Activated naive CD4-positive, alpha-beta T cell treated with anti-CD3 and anti-CD28 coated beads, Interleukin-2, amount 10 ng/mL, durations not matched to agents 7 days and 5 days (primary cell): ENCODE measurements around the gene HELB.

Experiments
- CTCF ChIA-PET: fragments of 350-600 bp; sonication (Branson Sonifier 250); formaldehyde crosslinking; loops from one replicate; lab custom pipeline; 2021; ENCODE audit warnings: antibody characterized with exemption; lab: Charles Lee
- DNase-seq: peaks from one replicate; pipeline ENCODE4 v3.0.0-alpha.2; 2020
- H3K27ac Mint-ChIP-seq: one replicate; pipeline ENCODE4 v1.8.0; 2021; ENCODE audit warnings: mild to moderate bottlenecking, moderate library complexity, mixed read lengths
- H3K27me3 Mint-ChIP-seq: one replicate; pipeline ENCODE4 v1.8.0; 2021; ENCODE audit warnings: mild to moderate bottlenecking, mixed read lengths
- H3K36me3 Mint-ChIP-seq: one replicate; pipeline ENCODE4 v1.8.0; 2021; ENCODE audit warnings: mixed read lengths
- H3K4me1 Mint-ChIP-seq: one replicate; pipeline ENCODE4 v1.8.0; 2021; ENCODE audit warnings: mixed read lengths
- H3K4me3 Mint-ChIP-seq: one replicate; pipeline ENCODE4 v1.8.0; 2021; ENCODE audit warnings: mild to moderate bottlenecking, moderate library complexity, mixed read lengths
- H3K9me3 Mint-ChIP-seq: one replicate; pipeline ENCODE4 v1.8.0; 2021; ENCODE audit warnings: mixed read lengths

HELB gene

DNA sequence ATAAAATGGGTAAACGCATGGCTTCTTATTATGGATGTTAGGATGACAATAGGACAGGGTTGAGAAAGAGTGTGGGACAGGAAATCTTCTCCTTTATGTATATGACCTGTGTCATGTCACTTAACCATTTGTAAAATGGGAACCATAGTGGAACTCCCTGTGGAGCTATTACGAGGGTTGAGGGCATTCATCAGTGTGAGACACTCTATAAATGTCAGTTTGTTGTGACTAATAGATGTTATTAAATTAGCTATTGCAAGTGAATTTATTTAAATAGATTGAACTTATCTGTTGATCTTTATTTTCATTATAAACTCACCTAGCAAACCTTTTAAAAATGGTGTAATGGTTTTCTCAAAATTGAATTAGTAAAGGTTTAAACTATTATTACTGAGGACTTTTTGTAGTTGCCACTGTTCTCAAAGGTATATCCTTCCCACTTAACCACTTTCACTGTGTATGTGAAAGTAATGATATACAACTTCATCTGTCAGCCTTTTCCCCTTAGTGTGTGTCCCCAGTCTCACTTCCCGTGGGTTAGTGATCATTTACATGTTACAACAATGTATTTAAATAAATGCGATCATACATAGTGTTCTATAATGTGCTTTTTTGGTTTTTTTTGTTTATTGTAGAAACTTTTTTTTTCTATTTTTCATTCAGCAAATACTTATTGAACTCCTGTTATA, 17.1 kb downstream of the HELB start:
- H3K27ac Mint-ChIP-seq = no peak overlapping the region

DNA sequence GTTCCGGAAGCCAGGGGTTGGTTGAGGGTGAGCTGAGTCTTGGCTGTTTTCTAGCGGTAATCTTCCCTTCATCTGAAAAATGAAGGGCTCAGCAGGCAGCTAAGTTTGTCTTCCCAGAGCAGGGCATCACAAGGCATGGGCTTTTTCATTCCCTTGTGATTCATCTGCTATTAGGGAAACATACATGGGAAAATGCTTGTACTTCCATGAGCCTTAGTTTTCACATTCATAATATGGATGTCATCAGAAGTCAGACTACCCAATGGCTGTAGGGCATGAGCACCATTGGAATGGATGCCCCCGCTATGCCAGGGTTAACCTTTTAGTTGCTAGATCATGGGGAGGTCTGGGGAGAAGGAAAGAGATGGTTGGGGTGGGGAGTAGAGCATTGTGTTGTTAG, 18.7 kb downstream of the HELB start:
- CTCF ChIA-PET = interaction anchor here (0.9 to 1.8 kb wide), 2 partner anchors 19 to 51 kb away, joined by 3 to 5 read pairs; partner anchors contain the start of gene HELB
- peaks cover 61% of the 10 kb centered on the region for H3K36me3 Mint-ChIP-seq
- peaks cover 13% of the 10 kb centered on the region for H3K4me1 Mint-ChIP-seq
- no peak overlapping the region for H3K27ac Mint-ChIP-seq
- no peak overlapping the region for H3K4me3 Mint-ChIP-seq
- DNase-seq = no peak
- no peaks in the 10 kb centered on the region for H3K9me3 Mint-ChIP-seq
- no peaks in the 10 kb centered on the region for H3K27me3 Mint-ChIP-seq

More for the DNA sequence above, 17.1 kb downstream of the HELB start:
- Mint-ChIP-seq H3K9me3 (no peaks in the 10 kb centered on the region), H3K4me1 (peaks cover 15% of the 10 kb centered on the region), H3K36me3 (peaks cover 58% of the 10 kb centered on the region), H3K27me3 (no peaks in the 10 kb centered on the region), H3K4me3 (no peak overlapping the region)
- CTCF ChIA-PET = no interaction called here
- DNase-seq = no peak

GRCh38 chr12:66321435-66321834, 19.1 kb downstream of the HELB start:
- DNase-seq = no peak
- H3K27ac Mint-ChIP-seq = no peak overlapping the region
- peaks cover 62% of the 10 kb centered on the region for H3K36me3 Mint-ChIP-seq
- H3K4me3 Mint-ChIP-seq = no peak overlapping the region
- CTCF ChIA-PET = interaction anchor here (0.6 to 1.8 kb wide), 2 partner anchors 52 to 88 kb away, joined by 3 to 5 read pairs; no protein-coding TSS in a partner anchor
- no peaks in the 10 kb centered on the region for H3K9me3 Mint-ChIP-seq
- no peaks in the 10 kb centered on the region for H3K27me3 Mint-ChIP-seq
- peaks cover 11% of the 10 kb centered on the region for H3K4me1 Mint-ChIP-seq

DNA sequence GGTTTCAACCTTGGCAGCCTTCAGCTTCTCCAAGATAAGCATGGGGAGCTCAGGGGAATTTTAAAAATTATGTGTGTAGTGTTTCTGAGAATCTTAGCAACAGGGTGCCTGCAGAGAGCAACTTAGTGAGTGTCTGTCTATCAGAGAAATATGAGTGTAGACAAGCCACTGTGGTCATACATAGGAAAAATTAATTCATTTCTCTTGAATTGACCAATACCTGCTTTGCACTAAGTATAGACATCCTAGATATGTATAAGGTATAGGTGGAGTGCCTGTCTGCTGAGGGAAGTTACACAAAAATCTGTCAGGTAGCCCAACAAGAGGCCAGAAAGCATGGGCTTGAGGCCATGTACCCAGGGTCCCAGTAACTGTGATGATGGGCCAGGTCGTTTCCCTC, 20.7 kb downstream of the HELB start:
- H3K27ac Mint-ChIP-seq = no peak overlapping the region
- CTCF ChIA-PET = interaction anchor here (1.8 kb wide), 1 partner anchor 53 kb away, joined by 5 read pairs; no protein-coding TSS in a partner anchor

GRCh38 chr12:66329941-66330340, 27.6 kb downstream of the HELB start:
- H3K9me3 Mint-ChIP-seq = no peaks in the 10 kb centered on the region
- DNase-seq = no peak
- H3K27me3 Mint-ChIP-seq = no peaks in the 10 kb centered on the region
- no peaks in the 10 kb centered on the region for H3K4me1 Mint-ChIP-seq
- no peak overlapping the region for H3K4me3 Mint-ChIP-seq
- no peak overlapping the region for H3K27ac Mint-ChIP-seq
- peaks cover 60% of the 10 kb centered on the region for H3K36me3 Mint-ChIP-seq
- CTCF ChIA-PET = no interaction called here

More for the DNA sequence above, 20.7 kb downstream of the HELB start:
- no peaks in the 10 kb centered on the region for H3K9me3 Mint-ChIP-seq
- H3K36me3 Mint-ChIP-seq = peaks cover 64% of the 10 kb centered on the region
- no peak for DNase-seq
- H3K4me3 Mint-ChIP-seq = no peak overlapping the region
- H3K27me3 Mint-ChIP-seq = no peaks in the 10 kb centered on the region
- peaks cover 2% of the 10 kb centered on the region for H3K4me1 Mint-ChIP-seq

DNA sequence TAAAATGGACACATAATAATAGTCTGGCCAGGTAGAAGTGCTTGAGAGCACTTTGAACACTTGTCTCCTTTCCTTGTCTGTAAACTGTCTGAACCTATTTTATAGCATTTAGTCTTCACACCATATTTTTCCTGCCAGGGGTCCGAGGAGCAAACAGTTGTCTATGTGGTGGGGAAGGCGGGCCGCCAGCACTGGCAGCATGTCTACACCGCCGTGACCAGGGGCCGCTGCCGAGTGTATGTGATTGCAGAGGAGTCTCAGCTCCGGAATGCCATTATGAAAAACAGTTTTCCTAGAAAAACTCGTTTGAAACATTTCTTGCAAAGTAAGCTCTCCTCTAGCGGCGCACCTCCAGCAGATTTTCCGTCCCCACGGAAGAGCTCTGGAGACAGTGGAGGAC, 28.7 kb downstream of the HELB start:
- no peaks in the 10 kb centered on the region for H3K4me1 Mint-ChIP-seq
- no peaks in the 10 kb centered on the region for H3K9me3 Mint-ChIP-seq
- H3K4me3 Mint-ChIP-seq = no peak overlapping the region
- no peaks in the 10 kb centered on the region for H3K27me3 Mint-ChIP-seq
- CTCF ChIA-PET = no interaction called here
- H3K27ac Mint-ChIP-seq = no peak overlapping the region
- DNase-seq = no peak
- peaks cover 50% of the 10 kb centered on the region for H3K36me3 Mint-ChIP-seq

DNA sequence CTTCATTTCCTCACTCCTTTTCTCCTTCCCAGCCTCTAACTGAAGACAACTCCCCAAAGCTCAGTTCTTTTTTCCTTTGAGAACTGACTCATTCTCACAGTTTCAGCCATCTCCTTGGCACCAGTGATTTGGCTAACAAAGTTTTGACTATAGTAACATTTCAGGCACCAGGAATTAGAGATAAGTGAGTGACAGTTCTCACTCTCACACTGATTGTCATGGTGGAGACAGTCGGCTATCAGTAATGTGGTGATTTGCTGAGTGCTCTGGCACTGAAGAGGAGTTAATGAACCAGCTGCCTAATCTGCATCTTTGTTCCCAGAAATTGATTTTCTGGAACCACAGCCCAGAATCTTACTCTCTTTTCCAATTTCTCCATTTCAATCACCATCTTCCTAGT, 29.5 kb downstream of the HELB start:
- peaks cover 47% of the 10 kb centered on the region for H3K36me3 Mint-ChIP-seq
- H3K27ac Mint-ChIP-seq = no peak overlapping the region

DNA sequence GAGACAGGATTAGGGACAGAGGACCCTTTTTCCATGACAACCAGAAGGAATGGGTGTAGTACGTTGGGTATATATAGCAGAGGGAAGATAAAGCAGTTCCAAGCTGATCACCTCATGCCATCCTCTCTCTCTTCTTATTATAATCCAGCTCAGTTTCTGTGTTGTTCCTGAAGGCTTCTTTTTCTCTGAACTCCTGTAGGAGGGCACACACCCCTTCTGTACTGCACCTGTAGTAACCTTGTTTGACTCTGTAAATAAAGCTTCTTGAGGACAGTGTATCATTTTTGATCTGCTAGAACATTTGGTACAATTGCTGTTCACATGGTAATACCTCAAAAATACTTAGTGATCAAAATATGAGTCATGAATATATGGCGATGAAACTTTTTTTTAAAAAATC, 33.5 kb downstream of the HELB start:
- H3K4me3 Mint-ChIP-seq = no peak overlapping the region

More for the DNA sequence above, 29.5 kb downstream of the HELB start:
- Mint-ChIP-seq H3K4me3 (no peak overlapping the region), H3K9me3 (no peaks in the 10 kb centered on the region), H3K27me3 (no peaks in the 10 kb centered on the region), H3K4me1 (no peaks in the 10 kb centered on the region)
- DNase-seq = no peak
- CTCF ChIA-PET = no interaction called here

GRCh38 chr12:66337381-66338010, 35.2 kb downstream of the HELB start:
- peaks cover 20% of the 10 kb centered on the region for H3K9me3 Mint-ChIP-seq
- no peaks in the 10 kb centered on the region for H3K27me3 Mint-ChIP-seq
- H3K36me3 Mint-ChIP-seq = peaks cover 47% of the 10 kb centered on the region
- CTCF ChIA-PET = no interaction called here
- H3K4me1 Mint-ChIP-seq = no peaks in the 10 kb centered on the region
- H3K4me3 Mint-ChIP-seq = no peak overlapping the region
- no peak for DNase-seq
- peak overlapping the region; percentile 38 for H3K27ac Mint-ChIP-seq

More for the DNA sequence above, 33.5 kb downstream of the HELB start:
- H3K27ac Mint-ChIP-seq = no peak overlapping the region
- DNase-seq = no peak
- H3K36me3 Mint-ChIP-seq = peaks cover 49% of the 10 kb centered on the region
- no peaks in the 10 kb centered on the region for H3K4me1 Mint-ChIP-seq
- no peaks in the 10 kb centered on the region for H3K27me3 Mint-ChIP-seq
- peaks cover 8% of the 10 kb centered on the region for H3K9me3 Mint-ChIP-seq
- CTCF ChIA-PET = no interaction called here

- no peak for DNase-seq
- Mint-ChIP-seq H3K27me3 (no peaks in the 10 kb centered on the region), H3K27ac (no peak overlapping the region), H3K4me3 (no peak overlapping the region), H3K36me3 (peaks cover 57% of the 10 kb centered on the region), H3K9me3 (peaks cover 26% of the 10 kb centered on the region), H3K4me1 (peaks cover 11% of the 10 kb centered on the region)
- CTCF ChIA-PET = no interaction called here
Observed at GRCh38 chr12:66340131-66340530, 37.8 kb downstream of the HELB start.

DNA sequence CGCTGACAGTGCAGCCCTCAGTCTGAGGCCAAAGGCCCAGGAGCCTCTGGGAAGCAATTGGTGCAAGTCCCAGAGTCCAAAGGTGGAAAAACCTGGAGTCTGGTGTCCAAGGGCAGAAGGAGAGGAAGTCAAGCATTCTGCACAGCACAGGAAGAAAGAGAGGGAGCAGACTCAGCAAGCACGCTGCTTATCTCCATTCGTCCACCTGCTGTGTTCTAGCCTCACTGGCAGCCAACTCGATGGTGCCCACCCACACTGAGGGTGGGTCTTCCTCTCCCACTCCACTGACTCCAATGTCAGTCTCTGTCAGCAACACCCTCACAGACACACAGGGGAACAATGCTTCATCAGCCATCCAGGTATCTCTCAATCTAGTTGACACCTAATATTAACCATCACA, 38.8 kb downstream of the HELB start:
- no peak for DNase-seq
- no peaks in the 10 kb centered on the region for H3K27me3 Mint-ChIP-seq
- H3K4me1 Mint-ChIP-seq = peaks cover 12% of the 10 kb centered on the region
- CTCF ChIA-PET = no interaction called here
- no peak overlapping the region for H3K4me3 Mint-ChIP-seq
- peaks cover 26% of the 10 kb centered on the region for H3K9me3 Mint-ChIP-seq
- H3K27ac Mint-ChIP-seq = no peak overlapping the region
- peaks cover 66% of the 10 kb centered on the region for H3K36me3 Mint-ChIP-seq

GRCh38 chr12:66345212-66345611, 42.9 kb downstream of the HELB start:
- Mint-ChIP-seq H3K9me3 (peaks cover 19% of the 10 kb centered on the region), H3K36me3 (peaks cover 81% of the 10 kb centered on the region), H3K4me3 (no peak overlapping the region), H3K4me1 (peaks cover 12% of the 10 kb centered on the region), H3K27ac (no peak overlapping the region), H3K27me3 (no peaks in the 10 kb centered on the region)
- CTCF ChIA-PET = interaction anchor here (1.1 to 1.4 kb wide), 2 partner anchors 67 to 76 kb away, joined by 3 to 4 read pairs; no protein-coding TSS in a partner anchor
- DNase-seq = no peak

- Mint-ChIP-seq H3K4me1 (peaks cover 12% of the 10 kb centered on the region), H3K36me3 (peaks cover 77% of the 10 kb centered on the region), H3K9me3 (peaks cover 16% of the 10 kb centered on the region), H3K27me3 (no peaks in the 10 kb centered on the region), H3K27ac (no peak overlapping the region), H3K4me3 (no peak overlapping the region)
- CTCF ChIA-PET = interaction anchor here (1.4 kb wide), 1 partner anchor 76 kb away, joined by 4 read pairs; no protein-coding TSS in a partner anchor
- no peak for DNase-seq
Observed at GRCh38 chr12:66345956-66346355, 43.7 kb downstream of the HELB start.

DNA sequence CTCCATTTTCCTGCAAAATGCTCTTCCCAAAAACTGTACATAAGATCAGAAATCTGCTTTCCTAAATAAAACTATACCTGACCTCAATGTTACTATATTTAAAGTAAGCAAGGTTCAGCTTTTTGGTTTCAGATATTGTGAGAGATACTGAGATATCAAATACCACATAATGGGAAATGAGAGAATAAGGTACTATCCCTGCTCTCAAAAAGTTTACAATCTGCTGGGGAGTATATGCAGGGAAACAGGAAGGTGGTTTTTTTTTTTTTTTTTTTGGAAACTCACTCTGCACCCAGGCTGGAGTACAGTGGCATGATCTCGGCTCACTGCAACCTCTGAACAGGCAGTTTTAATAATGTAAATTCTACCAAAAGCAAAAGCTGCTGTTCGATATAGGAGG, 49.0 kb downstream of the HELB start:
- Mint-ChIP-seq H3K9me3 (no peaks in the 10 kb centered on the region), H3K4me3 (no peak overlapping the region), H3K4me1 (no peaks in the 10 kb centered on the region), H3K27me3 (no peaks in the 10 kb centered on the region), H3K36me3 (peaks cover 35% of the 10 kb centered on the region), H3K27ac (no peak overlapping the region)
- CTCF ChIA-PET = interaction anchor here (2.5 kb wide), 1 partner anchor 57 kb away, joined by 13 read pairs; no protein-coding TSS in a partner anchor
- DNase-seq = no peak
